BLaER1 treated with 17β-estradiol and CSF1 and Interleukin-3, amounts not matched to agents 10 nM and 100 nM (cell line): ENCODE measurements around the gene ESPN.

ENCODE experiments used
- H3K27ac ChIP-seq, 11 experiments: shearing (Covaris generic); formaldehyde crosslinking; 2 replicates each; pipeline ENCODE4 v1.8.1; 2022
- H3K27me3 ChIP-seq, 11 experiments: shearing (Covaris generic); formaldehyde crosslinking; 2 replicates each; pipeline ENCODE4 v1.8.1; 2022
- H3K36me3 ChIP-seq, 11 experiments: shearing (Covaris generic); formaldehyde crosslinking; 2 replicates each; pipeline ENCODE4 v1.8.1; 2022
- H3K4me1 ChIP-seq, 10 experiments: shearing (Covaris generic); formaldehyde crosslinking; 2 replicates each; pipeline ENCODE4 v1.8.1; 2022
- H3K4me2 ChIP-seq, 11 experiments: shearing (Covaris generic); formaldehyde crosslinking; 2 replicates each; pipeline ENCODE4 v1.8.1; 2022
- H3K4me3 ChIP-seq, 10 experiments: shearing (Covaris generic); formaldehyde crosslinking; 2 replicates each; pipeline ENCODE4 v1.8.1; 2022
- H3K9ac ChIP-seq, 11 experiments: shearing (Covaris generic); formaldehyde crosslinking; 2 replicates each; pipeline ENCODE4 v1.8.1; 2022
- H3K9me3 ChIP-seq, 11 experiments: shearing (Covaris generic); formaldehyde crosslinking; replicated peaks in 1 of 11; 2 replicates each; pipeline ENCODE4 v1.8.1; 2022
- H4K20me1 ChIP-seq, 11 experiments: shearing (Covaris generic); formaldehyde crosslinking; 2 replicates each; pipeline ENCODE4 v1.8.1; 2022
- Cebpa-rat ChIP-seq, 11 experiments: shearing (Covaris generic); IDR thresholded peaks; 2 replicates each; pipeline ENCODE4 v1.8.1; 2022

Gene ESPN

DNA sequence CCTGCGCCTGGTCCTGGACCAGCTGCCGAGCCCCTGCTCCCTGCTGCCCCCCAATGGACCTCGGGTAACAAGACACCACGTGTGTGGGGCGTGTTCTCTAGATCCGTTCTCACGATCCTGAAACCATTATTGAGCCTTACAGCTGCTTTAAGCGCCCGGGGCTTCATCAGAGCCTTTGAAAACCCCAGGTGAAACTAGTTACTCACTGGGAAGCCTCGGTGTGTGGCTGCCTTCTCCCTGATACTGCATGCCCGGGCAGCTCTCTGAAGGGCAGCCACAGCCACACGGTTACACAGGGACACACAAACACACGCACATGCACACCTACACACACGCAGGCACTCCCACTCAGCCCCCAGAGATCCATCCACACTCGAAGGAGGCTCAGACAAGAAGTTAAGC lies 10.1 kb upstream of the ESPN start:
- peaks cover 30 to 48% (median 38%) of the 10 kb centered on the region in 11 experiments for H3K27me3 ChIP-seq
- H3K4me2 ChIP-seq = peak overlapping the region; percentile 7 to 57 (median 43); a peak in 18 of 22 replicates
- H3K9me3 ChIP-seq = no peaks in the 10 kb centered on the region
- H3K4me3 ChIP-seq = no peak overlapping the region
- no peak overlapping the region for H3K27ac ChIP-seq
- H3K36me3 ChIP-seq = no peaks in the 10 kb centered on the region
- H3K4me1 ChIP-seq = peaks cover 21 to 35% (median 24%) of the 10 kb centered on the region in 10 experiments
- 0 out of 22 replicates have a peak overlapping the region, but pooled peaks of 1 of the 11 experiments have one; percentile 42 for H3K9ac ChIP-seq
- TF ChIP-seq Cebpa-rat (IDR thresholded peaks at IDR 0.05) = no peak
- peaks cover 0 to 21% (median 15%) of the 10 kb centered on the region in 11 experiments; a peak in 15 of 22 replicates for H4K20me1 ChIP-seq

DNA sequence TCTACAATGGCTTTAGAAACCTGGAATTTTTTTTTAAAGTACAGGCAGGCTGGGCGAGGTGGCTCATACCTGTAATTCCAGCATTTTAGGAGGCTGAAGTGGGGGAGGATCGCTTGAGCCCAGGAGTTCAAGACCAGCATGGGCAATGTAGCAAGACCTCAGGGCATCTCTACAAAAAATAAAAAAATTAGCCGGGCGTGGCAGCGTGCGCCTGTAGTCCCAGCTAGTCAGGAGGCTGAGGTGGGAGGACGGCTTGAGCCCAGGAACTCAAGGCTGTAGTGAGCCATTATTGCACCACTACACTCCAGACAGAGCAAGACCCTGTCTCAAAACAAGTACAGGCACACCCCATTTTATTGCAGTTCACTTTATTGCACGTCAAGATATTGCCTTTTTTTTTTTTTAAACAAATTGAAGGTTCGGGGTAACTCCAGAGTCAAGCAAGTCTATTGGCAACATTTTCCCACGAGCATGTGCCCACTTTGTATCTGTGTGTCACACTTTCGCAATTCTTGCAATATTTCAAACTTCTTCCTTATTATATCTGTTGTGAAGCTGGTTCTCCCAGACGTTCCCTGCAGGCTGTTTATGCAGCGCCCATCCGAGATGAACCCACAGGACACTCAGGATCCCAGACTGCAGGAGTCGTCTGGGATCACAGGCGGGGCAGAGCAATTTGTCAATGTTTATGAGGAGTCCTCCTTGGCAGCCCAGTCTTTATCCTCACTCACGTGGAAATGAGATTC lies 9.5 kb upstream of the ESPN start:
- peak overlapping the region; percentile 7 to 57 (median 43); a peak in 18 of 22 replicates for H3K4me2 ChIP-seq
- no peaks in the 10 kb centered on the region for H3K9me3 ChIP-seq
- peaks cover 0 to 22% (median 15%) of the 10 kb centered on the region in 11 experiments; a peak in 16 of 22 replicates for H4K20me1 ChIP-seq
- H3K27me3 ChIP-seq = peaks cover 36 to 55% (median 44%) of the 10 kb centered on the region in 11 experiments
- peak in 4 of 11 experiments; percentile 9 to 77 (median 34); a peak in 4 of 22 replicates for TF ChIP-seq Cebpa-rat (IDR thresholded peaks at IDR 0.05)
- H3K9ac ChIP-seq = 0 out of 22 replicates have a peak overlapping the region, but pooled peaks of 1 of the 11 experiments have one; percentile 42
- H3K36me3 ChIP-seq = no peaks in the 10 kb centered on the region
- H3K27ac ChIP-seq = no peak overlapping the region
- no peak overlapping the region for H3K4me3 ChIP-seq
- peaks cover 23 to 41% (median 28%) of the 10 kb centered on the region in 10 experiments for H3K4me1 ChIP-seq

DNA sequence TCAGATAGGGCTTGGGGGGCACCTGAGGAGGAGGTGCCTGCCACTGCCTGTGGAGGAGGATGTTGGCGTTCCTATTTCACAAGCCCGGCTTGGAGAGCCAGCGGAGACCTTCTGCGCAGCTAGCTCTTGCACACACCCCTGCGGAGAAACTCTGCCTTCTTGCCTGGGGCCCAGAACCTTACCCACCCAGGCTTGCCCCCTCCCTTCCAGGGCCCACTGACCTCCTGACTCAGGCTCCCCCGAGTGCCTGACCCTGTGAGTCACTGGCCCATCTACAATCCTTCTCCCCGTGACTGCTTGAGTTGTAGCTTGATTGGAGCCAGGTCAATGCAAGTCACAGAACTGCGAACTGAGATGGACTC lies 8.3 kb upstream of the ESPN start:
- H3K9me3 ChIP-seq = no peaks in the 10 kb centered on the region
- no peak overlapping the region for H3K27ac ChIP-seq
- H3K27me3 ChIP-seq = peaks cover 49 to 67% (median 56%) of the 10 kb centered on the region in 11 experiments
- no peak overlapping the region for H3K4me2 ChIP-seq
- H3K36me3 ChIP-seq = no peaks in the 10 kb centered on the region
- peaks cover 33 to 45% (median 39%) of the 10 kb centered on the region in 10 experiments for H3K4me1 ChIP-seq
- no peak overlapping the region for H3K4me3 ChIP-seq
- no peak overlapping the region for H3K9ac ChIP-seq
- TF ChIP-seq Cebpa-rat (IDR thresholded peaks at IDR 0.05) = no peak
- peaks cover 0 to 34% (median 25%) of the 10 kb centered on the region in 11 experiments; a peak in 16 of 22 replicates for H4K20me1 ChIP-seq

DNA sequence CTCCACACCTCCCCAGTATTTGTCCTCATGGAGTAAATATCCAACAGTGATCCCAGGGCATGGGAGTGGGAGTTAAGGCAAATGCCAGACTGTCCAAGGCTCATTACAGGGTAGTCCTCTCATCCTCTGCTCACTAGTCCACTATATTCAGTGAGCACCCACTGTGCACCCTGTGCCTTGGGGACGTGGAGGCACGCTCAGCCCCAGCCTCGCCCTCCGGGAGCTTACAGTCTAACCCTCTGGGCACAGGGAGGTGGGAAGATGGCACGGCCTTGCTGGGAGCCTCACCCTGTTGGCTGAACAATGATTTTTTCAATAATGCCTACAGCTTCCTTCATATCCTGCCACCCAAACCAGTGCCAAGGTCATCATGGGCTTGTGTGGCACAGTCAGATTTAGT lies 7.7 kb upstream of the ESPN start:
- H4K20me1 ChIP-seq = peaks cover 0 to 40% (median 27%) of the 10 kb centered on the region in 11 experiments; a peak in 16 of 22 replicates
- H3K27me3 ChIP-seq = peaks cover 55 to 73% (median 62%) of the 10 kb centered on the region in 11 experiments
- TF ChIP-seq Cebpa-rat (IDR thresholded peaks at IDR 0.05) = no peak
- H3K4me2 ChIP-seq = no peak overlapping the region
- no peaks in the 10 kb centered on the region for H3K36me3 ChIP-seq
- no peak overlapping the region for H3K4me3 ChIP-seq
- H3K27ac ChIP-seq = no peak overlapping the region
- no peak overlapping the region for H3K9ac ChIP-seq
- H3K9me3 ChIP-seq = no peaks in the 10 kb centered on the region
- peaks cover 35 to 50% (median 45%) of the 10 kb centered on the region in 10 experiments for H3K4me1 ChIP-seq

DNA sequence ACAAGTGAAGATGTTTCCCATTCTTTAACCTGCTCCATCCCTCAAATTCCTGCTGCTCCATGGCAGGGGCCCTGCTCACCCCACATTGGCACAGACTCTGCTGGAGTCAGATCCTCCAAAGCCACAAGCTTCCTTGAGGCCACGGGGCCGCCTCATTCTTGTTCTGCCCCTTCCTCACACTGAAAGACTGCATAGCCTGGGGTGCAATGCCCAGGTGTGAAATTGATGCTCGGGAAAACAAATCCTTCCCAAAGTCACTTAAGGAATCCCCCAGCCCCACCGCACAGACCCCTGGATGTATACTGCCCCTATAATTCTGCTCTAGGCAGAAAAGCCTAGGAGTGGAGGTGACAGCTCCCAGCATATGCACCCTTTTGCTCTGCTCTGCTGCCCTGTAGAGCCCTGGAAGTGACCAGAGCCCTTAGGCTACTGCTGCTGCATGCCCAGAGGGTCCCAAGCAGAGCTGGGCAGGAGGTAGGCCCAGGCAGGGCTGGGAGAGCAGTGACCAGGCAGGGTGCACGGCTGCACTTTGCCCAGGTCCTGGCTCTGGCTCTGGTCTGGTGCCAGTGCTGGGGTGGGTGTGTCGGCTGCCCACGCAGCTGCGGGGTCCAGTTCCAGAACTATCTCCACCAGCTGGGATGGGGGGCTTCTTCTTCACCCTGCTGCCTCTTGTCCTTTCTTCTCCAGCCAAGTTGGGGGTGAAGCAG lies 6.5 kb upstream of the ESPN start:
- Histone ChIP-seq H3K4me1 (peaks cover 39 to 58% (median 51%) of the 10 kb centered on the region in 10 experiments), H3K36me3 (no peaks in the 10 kb centered on the region), H3K9me3 (no peaks in the 10 kb centered on the region), H3K4me3 (peak overlapping the region in 4 of 10 experiments; percentile 55 to 70 (median 64); a peak in 6 of 20 replicates), H3K9ac (peak overlapping the region in 1 of 11 experiments; percentile 61; a peak in 4 of 22 replicates), H4K20me1 (peaks cover 0 to 53% (median 29%) of the 10 kb centered on the region in 11 experiments; a peak in 16 of 22 replicates), H3K4me2 (peak overlapping the region in 10 of 11 experiments; percentile 82 to 100 (median 98); a peak in 18 of 22 replicates), H3K27me3 (peaks cover 66 to 85% (median 74%) of the 10 kb centered on the region in 11 experiments), H3K27ac (no peak overlapping the region)
- no peak for TF ChIP-seq Cebpa-rat (IDR thresholded peaks at IDR 0.05)

DNA sequence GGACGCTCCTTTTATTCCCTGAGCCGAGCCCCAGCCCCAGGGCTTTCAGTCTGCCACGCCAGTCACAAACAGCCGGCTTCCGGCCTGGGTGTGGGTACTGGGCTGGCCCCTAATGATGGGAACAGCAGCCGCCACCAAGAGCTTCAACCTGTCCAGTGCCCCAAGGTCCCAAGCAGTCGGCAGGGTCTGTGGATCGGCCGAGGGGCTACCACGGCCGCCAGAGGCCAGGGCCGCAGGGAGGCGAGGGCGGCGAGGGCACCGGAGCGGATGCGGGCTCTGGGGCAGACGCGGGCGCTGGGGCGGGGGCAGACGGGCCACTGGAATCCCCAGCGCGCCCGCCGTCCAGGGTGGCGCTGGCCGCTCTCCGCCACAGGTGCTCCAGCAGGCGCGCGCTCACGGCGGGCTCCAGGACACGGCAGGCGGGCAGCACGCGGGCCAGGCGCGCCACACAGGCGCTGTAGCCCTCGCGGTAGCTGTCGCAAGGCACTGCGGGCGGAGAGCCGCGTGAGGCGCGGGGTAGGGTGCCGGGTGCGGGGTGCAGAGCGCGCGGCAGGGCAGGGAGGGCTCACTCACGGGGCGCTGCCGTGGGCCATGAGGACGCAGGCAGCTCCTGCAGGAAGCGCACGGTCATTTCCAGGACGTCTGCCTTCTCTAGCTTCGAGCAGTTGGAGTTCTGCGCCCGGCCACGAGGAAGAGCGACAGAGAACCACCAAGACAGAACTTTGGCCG lies 5.7 kb upstream of the ESPN start:
- TF ChIP-seq Cebpa-rat (IDR thresholded peaks at IDR 0.05) = no peak
- peak overlapping the region; percentile 51 to 70 (median 58); a peak in 19 of 20 replicates for H3K4me3 ChIP-seq
- peaks cover 0 to 60% (median 35%) of the 10 kb centered on the region in 11 experiments; a peak in 17 of 22 replicates for H4K20me1 ChIP-seq
- no peaks in the 10 kb centered on the region for H3K36me3 ChIP-seq
- H3K9me3 ChIP-seq = no peaks in the 10 kb centered on the region
- H3K27me3 ChIP-seq = peaks cover 74 to 92% (median 82%) of the 10 kb centered on the region in 11 experiments
- no peak overlapping the region for H3K27ac ChIP-seq
- H3K4me2 ChIP-seq = peak overlapping the region; percentile 82 to 100 (median 98)
- peak overlapping the region in 6 of 11 experiments; percentile 1 to 63 (median 58); a peak in 10 of 22 replicates for H3K9ac ChIP-seq
- peaks cover 46 to 65% (median 58%) of the 10 kb centered on the region in 10 experiments for H3K4me1 ChIP-seq

DNA sequence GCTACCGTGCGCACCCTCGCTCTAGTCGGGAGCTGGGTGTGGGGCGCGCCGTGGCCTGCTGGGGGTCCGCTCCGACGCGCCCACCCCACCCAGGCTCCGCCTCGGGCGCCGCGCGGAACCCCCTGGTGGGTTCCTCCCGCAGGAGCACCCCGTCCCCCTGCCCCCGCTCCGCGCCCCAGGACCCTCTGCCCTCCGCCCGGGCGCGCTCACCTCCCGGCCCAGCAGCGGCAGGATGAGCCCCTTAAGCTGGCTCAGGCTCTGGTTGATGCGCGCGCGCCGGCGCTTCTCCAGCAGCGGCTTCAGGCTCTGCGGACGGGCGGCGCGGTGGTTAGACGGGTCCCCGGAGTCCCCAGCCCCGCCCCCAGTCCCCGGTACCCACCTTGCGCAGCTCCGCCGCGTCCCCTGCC lies 5.2 kb upstream of the ESPN start:
- Histone ChIP-seq H3K27me3 (peaks cover 79 to 98% (median 87%) of the 10 kb centered on the region in 11 experiments), H3K4me1 (peaks cover 51 to 71% (median 62%) of the 10 kb centered on the region in 10 experiments), H3K9me3 (no peaks in the 10 kb centered on the region), H3K27ac (no peak overlapping the region), H3K36me3 (no peaks in the 10 kb centered on the region), H3K4me2 (peak overlapping the region; percentile 82 to 100 (median 98)), H3K4me3 (peak overlapping the region; percentile 51 to 70 (median 58)), H3K9ac (peak overlapping the region in 8 of 11 experiments; percentile 12 to 63 (median 55); a peak in 16 of 22 replicates), H4K20me1 (peaks cover 0 to 65% (median 40%) of the 10 kb centered on the region in 11 experiments; a peak in 17 of 22 replicates)
- TF ChIP-seq Cebpa-rat (IDR thresholded peaks at IDR 0.05) = no peak

DNA sequence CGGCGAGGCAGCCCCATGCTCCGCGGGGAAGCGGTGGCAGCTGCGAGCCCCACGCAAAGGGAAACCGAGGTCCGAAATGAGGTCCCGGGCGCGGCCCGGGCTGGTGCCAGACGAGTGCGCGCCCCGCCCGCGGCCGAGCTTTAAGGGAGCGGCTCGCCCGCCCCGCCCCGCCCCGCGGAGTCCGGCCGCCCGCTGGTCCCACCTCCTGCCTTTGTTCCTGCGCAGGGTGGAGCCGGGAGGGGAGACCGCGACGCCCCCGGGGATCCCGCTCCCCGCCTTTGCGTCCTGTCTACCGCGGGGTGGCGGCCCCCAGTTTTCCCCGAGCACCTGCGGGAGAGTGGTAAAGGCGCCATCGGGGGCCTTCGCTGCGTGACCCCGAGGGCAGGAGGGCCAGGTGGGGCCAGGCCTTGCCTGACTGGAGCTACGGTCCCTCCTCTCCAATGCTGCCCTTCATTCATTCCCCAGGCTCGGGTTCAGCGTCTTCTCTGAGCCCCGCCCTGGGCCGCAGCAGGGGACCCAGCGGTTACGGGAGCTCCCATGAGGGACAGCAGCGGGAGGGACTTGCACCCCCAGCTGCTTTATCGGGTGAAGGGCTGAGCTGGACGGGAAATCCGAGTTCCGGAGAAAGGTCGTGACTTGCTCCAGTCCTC lies 4.6 kb upstream of the ESPN start, which contains the start of gene HES2:
TSS of gene HES2 (minus strand) at position 116 of the 650 bp plus-strand sequence. CDS start at position 17, 99 bp downstream.
- Histone ChIP-seq H3K9ac (peak within 1 kb of the TSS in 10 of 11 experiments; percentile 0 to 63 (median 54); a peak in 17 of 22 replicates), H3K9me3 (no peaks in the 10 kb centered on the region), H4K20me1 (peaks cover 0 to 69% (median 40%) of the 10 kb centered on the region in 11 experiments; a peak in 17 of 22 replicates), H3K36me3 (no peaks in the 10 kb centered on the region), H3K27ac (peak within 1 kb of the TSS in 1 of 11 experiments; percentile 15; a peak in 2 of 22 replicates), H3K27me3 (peaks cover 85 to 99% (median 90%) of the 10 kb centered on the region in 11 experiments), H3K4me2 (peak within 1 kb of the TSS; percentile 82 to 100 (median 98)), H3K4me3 (peak within 1 kb of the TSS; percentile 51 to 70 (median 58)), H3K4me1 (peaks cover 50 to 70% (median 61%) of the 10 kb centered on the region in 10 experiments)
- TF ChIP-seq Cebpa-rat (IDR thresholded peaks at IDR 0.05) = no peak
